Stimulated activated CD4-positive, alpha-beta T cell treated with anti-CD3 and anti-CD28 coated beads, Interleukin-12 subunit alpha, Interleukin-12 subunit beta, amount 100 ng/mL, for 48 hours (primary cell): ENCODE results near the gene CTR9.
"Not testable (repeated sequence)": the region's sequence is repeated elsewhere in the genome, so short reads cannot be mapped to it uniquely, and the experiment has no call there.

Experiments used
- DNase-seq, 3 donors: peaks; one replicate each; pipeline ENCODE4 v3.0.0-alpha.2; 2020; ENCODE audit warnings: low read depth in 2 of 3, low spot score in 1 of 3

CTR9 gene

GRCh38 chr11:10813945-10814344 is 62.9 kb downstream of the CTR9 start:
- DNase-seq, result no peak

GRCh38 chr11:10818594-10818993 is 67.5 kb downstream of the CTR9 start:
- no peak for DNase-seq

GRCh38 chr11:10822491-10822890 is 71.4 kb downstream of the CTR9 start:
- not testable (repeated sequence) for DNase-seq

- DNase-seq, result no peak
Measured at GRCh38 chr11:10823152-10823579, 72.1 kb downstream of the CTR9 start.

GRCh38 chr11:10824888-10825287 is 73.8 kb downstream of the CTR9 start:
- no peak for DNase-seq

- no peak for DNase-seq
Measured at GRCh38 chr11:10828402-10828801, 77.4 kb downstream of the CTR9 start.

GRCh38 chr11:10829139-10829538 is 78.1 kb downstream of the CTR9 start:
- DNase-seq, result no peak
